Measurements from ENCODE around the gene LY6G6F. TPM values are rescaled to one million over a fixed set of nuclear protein-coding genes. Genes with fewer than 3 reads are reported as not detected.

LY6G6F gene
- polyA plus RNA-seq, 1 experiment = not detected

- Histone ChIP-seq H3K27ac (ENCODE audit: low read depth, low read length) (no peak overlapping the region), H3K9me3 (ENCODE audit: control insufficient read depth, insufficient read depth, low read length) (no peaks in the 10 kb centered on the region), H3K4me3 (ENCODE audit: low read depth, low read length) (no peak overlapping the region), H3K27me3 (ENCODE audit: control insufficient read depth, insufficient read depth, low read length) (no peaks in the 10 kb centered on the region)
- TF ChIP-seq CTCF (IDR thresholded peaks at IDR 0.05; ENCODE audit: low read depth, low read length) = no peak
- ChIA-PET CTCF (interaction anchor here (0.7 to 1.4 kb wide), 2 partner anchors 109 to 132 kb away, joined by 4 read pairs; partner anchors contain the start of gene LSM2), POLR2A (no interaction called here)
- no peak for DNase-seq (ENCODE audit: low read depth, low spot score)
These were observed 9.1 kb upstream of the LY6G6F start for GRCh38 chr6:31697555-31697954.

DNA sequence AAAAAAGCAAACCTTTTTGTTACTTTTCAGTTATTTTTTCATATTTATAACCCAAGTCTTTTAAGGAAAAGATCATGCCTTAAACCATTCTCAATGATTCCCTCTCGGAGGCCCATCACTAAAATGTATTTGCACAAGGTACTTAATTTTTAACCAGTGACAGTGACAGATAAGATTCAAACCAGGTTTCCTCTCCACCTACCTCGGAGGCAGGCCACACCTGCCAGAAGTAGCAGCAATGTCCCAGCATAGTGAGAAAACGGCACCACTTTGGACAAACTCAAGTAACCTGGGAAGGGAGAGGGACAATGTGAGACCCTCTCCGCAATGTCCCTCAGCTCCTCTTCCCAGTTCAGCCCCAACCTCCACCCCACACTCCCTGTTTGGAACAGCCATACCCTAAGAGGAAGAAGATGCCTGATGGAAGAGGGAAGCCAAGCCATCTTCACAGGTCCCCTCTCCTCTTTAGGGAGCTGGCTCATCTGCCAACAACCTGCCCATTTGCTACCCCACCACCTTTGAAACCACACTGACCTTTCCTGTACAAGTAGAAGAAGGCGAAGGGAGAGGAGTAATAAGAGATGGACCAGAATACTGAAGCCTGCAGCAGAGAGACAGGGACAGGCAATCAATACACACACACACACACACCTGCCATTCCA lies 5.8 kb upstream of the LY6G6F start:
- H3K27ac ChIP-seq (ENCODE audit: low read depth, low read length) = no peak overlapping the region
- H3K27me3 ChIP-seq (ENCODE audit: control insufficient read depth, insufficient read depth, low read length) = no peaks in the 10 kb centered on the region
- H3K4me3 ChIP-seq (ENCODE audit: low read depth, low read length) = no peak overlapping the region
- TF ChIP-seq CTCF (IDR thresholded peaks at IDR 0.05; ENCODE audit: low read depth, low read length) = no peak
- ChIA-PET CTCF (interaction anchor here (1.0 to 1.5 kb wide), 3 partner anchors 10 to 38 kb away, joined by 3 to 4 read pairs (median 3); partner anchors contain the start of gene LY6G5C), POLR2A (no interaction called here)
- H3K9me3 ChIP-seq (ENCODE audit: control insufficient read depth, insufficient read depth, low read length) = no peaks in the 10 kb centered on the region
- no peak for DNase-seq (ENCODE audit: low read depth, low spot score)

GRCh38 chr6:31701666-31702404 lies 4.8 kb upstream of the LY6G6F start:
- no peaks in the 10 kb centered on the region for H3K9me3 ChIP-seq (ENCODE audit: control insufficient read depth, insufficient read depth, low read length)
- H3K4me3 ChIP-seq (ENCODE audit: low read depth, low read length) = peak overlapping the region; percentile 98
- no peak for DNase-seq (ENCODE audit: low read depth, low spot score)
- no peak for TF ChIP-seq CTCF (IDR thresholded peaks at IDR 0.05; ENCODE audit: low read depth, low read length)
- ChIA-PET CTCF (no interaction called here), POLR2A (interaction anchor here (0.7 to 2.7 kb wide), 3 partner anchors 41 to 126 kb away, joined by 3 to 9 read pairs (median 9); partner anchors contain the start of genes C6orf47, HSPA1B and LSM2)
- H3K27me3 ChIP-seq (ENCODE audit: control insufficient read depth, insufficient read depth, low read length) = no peaks in the 10 kb centered on the region
- no peak overlapping the region for H3K27ac ChIP-seq (ENCODE audit: low read depth, low read length)

DNA sequence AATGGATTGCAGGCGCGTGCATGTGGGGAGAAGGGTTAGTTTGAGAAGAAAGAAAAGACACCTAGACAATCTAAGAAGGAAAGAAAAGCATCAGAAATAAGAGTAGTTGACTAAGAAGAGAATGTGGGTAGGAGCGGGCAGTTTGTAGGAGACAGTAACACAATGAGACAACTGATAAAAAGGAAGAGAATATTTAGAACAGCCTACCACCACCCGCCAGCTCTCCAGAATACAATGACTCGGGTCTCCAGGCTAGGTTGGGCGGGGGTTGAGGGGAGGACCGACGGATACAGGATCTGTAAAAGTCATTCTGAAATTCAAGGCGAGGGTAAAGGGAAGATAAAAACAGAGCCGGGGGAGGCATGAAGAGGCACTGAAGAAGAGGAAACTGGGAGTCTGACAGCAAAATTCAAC lies 4.3 kb upstream of the LY6G6F start:
- Histone ChIP-seq H3K27me3 (ENCODE audit: control insufficient read depth, insufficient read depth, low read length) (no peaks in the 10 kb centered on the region), H3K27ac (ENCODE audit: low read depth, low read length) (peak overlapping the region; percentile 94), H3K9me3 (ENCODE audit: control insufficient read depth, insufficient read depth, low read length) (no peaks in the 10 kb centered on the region), H3K4me3 (ENCODE audit: low read depth, low read length) (peak overlapping the region; percentile 98)
- no peak for TF ChIP-seq CTCF (IDR thresholded peaks at IDR 0.05; ENCODE audit: low read depth, low read length)
- CTCF ChIA-PET = interaction anchor here (1.2 to 2.5 kb wide), 2 partner anchors 10 to 67 kb away, joined by 3 to 11 read pairs; no protein-coding TSS in a partner anchor
- POLR2A ChIA-PET = interaction anchor here (0.7 to 2.7 kb wide), 7 partner anchors 7 to 132 kb away, joined by 3 to 9 read pairs (median 5); partner anchors contain the start of genes C6orf47, GPANK1, HSPA1B and LSM2
- no peak for DNase-seq (ENCODE audit: low read depth, low spot score)
